NCI-H2029 (cell line): Measurements from ENCODE around the gene DYRK1A.
"Not testable (repeated sequence)": the region's sequence is repeated elsewhere in the genome, so short reads cannot be mapped to it uniquely, and the experiment has no call there.

ENCODE experiments used
- DNase-seq: peaks from one replicate; lab custom pipeline; 2025; lab: John Stamatoyannopoulos, UW

The DYRK1A gene

DNA sequence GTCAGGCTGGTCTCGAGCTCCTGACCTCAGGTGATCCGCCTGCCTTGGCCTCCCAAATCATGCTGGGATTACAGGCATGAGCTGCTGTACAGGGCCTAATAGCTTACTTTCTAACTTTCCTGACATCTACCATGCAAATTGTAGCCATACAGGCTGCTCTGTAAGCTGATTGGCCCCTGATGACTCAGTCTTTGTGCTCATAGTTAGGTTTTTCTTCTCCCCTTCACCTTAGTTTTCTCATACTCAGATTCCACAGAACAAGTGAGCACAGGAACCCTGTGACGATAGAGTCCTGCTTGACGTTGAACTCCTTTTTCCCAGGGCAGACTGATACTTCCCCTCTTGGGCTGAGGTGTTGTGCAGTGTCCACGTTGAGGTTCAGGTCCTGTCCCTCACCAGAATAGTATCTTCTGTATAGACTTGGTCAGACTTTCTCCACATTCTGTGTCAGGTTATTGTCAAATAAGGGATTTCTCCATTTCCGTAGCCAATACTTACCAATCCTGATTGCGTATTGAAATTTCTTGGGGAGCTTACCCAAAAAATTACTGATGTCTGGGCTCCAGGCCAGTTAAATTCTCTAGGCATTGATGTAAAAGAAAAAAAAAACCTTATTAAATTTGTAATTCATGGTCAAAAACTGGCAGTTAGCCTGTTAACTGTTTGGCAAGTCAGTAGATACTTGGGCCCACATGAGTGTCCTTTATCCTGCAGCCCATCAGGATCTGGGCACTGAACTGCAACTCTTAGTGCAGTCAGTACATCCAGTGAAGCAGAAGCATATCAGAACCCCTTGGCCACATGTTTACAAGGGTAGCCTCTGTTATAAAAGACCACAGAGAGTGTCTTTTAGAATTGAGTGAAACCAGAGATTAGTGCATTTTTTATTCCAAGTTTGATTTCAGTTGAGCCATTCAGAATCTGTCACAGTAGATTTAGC, 118.2 kb downstream of the DYRK1A start:
- no peak for DNase-seq

DNA sequence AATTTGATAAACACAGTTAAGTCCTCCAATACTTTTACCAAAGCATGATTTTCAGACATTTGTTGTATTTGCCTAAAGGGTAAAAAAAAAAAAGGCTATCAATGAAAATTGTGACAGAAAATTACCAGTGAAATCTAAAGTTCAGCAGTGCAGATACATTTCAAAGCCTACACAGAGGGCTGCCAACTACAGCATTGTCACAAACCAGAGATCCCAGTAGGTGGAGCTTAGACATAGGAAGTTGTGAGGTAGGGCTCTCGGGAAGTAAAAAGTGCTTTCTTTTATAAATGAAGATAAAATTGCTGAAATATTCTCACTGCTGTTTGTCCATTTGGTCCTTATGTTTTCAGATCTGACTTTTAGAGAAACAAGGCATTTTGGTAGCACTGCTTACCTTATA, 123.0 kb downstream of the DYRK1A start:
- no peak for DNase-seq

DNA sequence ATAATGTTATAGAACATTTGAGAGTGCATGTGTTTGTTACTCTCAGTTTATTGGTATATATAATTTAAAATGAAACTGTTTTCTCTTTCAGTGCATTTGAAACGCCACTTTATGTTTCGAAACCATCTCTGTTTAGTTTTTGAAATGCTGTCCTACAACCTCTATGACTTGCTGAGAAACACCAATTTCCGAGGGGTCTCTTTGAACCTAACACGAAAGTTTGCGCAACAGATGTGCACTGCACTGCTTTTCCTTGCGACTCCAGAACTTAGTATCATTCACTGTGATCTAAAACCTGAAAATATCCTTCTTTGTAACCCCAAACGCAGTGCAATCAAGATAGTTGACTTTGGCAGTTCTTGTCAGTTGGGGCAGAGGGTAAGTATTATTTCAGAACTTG, 123.5 kb downstream of the DYRK1A start:
- no peak for DNase-seq

DNA sequence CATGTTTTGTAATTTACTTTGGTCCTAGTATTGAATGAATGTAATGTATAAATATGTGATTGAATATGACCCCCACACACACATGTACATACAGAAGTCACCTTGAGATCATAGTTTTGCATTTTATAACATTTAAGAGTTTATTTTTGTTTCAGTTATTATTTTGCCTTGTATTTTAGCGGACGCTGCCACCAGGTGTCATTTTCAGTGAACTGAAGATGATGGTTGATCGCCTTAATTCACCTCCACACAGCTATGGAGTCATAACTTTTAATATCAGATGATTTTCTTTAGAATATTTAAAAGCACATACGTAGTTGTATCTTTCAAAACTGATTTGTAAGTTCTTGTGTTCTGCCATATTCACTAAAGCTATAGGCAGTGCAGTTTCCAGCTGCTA, 130.4 kb downstream of the DYRK1A start:
- DNase-seq: no peak

DNA sequence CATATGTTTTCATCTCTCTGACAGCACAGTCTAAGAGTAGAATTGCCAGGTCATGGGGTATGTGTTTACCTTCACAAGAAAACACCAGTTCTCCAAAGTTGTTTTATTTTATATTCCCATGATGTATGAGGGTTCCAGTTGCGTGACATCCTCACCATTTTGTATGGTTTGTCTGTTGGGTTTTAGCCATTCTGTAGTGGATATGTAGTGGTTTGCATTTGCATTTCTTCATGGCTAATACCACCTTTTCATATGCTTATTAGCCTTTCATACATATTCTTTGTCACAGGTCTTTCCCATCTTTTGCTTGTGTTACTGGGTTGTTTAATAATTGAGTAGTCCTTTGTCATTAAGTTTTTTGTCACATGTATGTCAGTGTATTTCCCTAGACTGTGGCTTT, 132.1 kb downstream of the DYRK1A start:
- no peak for DNase-seq

DNA sequence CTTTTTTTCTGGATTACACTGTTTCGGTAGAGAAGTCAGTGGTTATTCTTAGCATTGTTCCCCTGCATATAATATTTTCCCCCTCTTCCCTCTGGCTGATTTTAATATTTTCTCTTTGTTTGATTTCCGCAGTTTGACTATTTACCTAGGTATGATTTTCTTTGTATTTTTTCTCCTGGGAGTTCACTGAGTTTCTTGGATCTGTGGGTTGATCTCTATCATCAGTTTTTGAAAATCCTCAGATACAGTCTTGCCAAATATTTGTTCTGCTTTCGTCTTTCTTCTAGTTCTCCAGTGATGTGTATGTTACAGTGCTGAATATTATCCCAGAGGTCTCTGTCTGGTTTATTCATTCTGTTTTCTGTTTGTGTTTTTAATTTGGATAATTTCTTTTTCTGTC, 136.4 kb downstream of the DYRK1A start:
- DNase-seq: no peak

DNA sequence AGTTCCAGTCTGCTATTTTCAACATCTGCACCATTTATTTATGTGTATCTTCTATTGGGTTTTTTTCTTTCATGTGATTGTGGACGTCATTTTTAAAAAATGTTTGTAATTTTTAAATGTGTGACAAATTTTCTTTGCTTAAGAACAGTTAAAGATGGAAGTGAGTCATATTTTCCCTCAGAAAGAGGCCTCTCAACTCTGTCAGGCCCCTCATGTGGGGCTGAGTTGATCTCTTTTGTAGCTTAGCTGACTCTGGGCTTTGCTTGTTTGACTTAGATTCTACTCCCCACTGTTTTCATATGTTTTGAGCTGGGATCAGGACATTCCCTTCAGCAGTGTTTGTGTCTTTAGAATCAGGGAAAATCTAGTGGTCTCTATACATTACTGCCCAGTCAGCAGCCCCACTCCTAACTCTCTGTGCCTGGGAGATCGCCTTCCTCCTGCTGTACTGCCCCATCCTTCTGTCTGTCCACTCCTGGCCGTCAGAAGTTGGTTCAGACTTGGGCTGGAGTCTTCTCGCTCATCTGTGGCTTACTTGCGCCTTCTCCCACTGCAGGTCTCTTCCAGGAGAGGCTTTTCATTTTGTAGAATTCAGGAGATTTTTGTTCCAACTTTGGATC, 137.4 kb downstream of the DYRK1A start:
- no peak for DNase-seq

DNA sequence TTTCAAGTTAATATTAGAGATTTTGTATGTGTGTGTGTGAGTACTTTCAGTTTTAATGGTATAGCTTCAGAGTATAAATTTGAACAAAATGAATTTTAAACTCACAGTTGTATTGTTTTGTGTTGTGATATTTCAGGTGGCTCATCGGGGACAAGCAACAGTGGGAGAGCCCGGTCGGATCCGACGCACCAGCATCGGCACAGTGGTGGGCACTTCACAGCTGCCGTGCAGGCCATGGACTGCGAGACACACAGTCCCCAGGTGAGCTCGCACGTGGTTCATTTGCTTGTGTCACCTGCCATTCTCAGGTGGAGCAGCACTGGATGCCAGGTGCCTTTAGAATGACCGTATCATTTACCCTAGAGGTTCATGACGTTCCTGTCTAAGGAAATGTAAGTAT, 139.4 kb downstream of the DYRK1A start:
- no peak for DNase-seq

DNA sequence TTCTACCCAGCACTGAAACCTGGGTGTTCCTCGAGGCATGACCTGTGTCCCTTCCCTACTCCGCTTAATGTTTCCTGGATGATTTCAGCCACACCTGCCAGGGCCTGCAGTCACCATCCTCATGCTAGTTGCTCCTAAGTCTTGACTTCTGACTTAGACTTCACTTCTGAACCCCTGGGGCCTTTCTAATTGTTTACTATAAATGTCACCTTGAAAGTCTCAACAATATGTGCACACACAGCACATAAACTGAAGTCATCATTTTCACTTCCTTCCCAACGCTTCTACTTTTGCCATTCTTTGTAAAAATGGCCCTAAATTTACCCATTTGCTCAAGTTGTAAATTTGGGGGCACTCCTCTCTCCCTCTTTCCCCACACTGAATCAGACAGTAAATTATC, 141.1 kb downstream of the DYRK1A start:
- no peak for DNase-seq

DNA sequence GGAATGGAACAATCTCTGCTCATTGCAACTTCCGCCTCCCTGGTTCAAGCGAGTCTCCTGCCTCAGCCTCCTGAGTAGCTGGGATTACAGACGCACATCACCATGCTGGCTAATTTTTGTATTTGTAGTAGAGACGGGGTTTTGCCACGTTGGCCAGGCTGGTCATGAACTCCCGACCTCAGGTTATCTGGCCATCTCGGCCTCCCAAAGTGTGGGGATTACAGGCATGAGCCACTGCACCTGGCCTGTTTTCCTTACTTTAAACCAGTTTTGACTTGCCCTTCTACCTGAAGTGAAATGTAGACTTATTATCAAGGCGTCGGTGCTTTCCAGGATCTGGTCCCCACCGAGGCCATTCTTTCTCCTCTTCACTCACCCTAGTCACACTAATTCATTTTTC, 141.8 kb downstream of the DYRK1A start:
- no peak for DNase-seq

DNA sequence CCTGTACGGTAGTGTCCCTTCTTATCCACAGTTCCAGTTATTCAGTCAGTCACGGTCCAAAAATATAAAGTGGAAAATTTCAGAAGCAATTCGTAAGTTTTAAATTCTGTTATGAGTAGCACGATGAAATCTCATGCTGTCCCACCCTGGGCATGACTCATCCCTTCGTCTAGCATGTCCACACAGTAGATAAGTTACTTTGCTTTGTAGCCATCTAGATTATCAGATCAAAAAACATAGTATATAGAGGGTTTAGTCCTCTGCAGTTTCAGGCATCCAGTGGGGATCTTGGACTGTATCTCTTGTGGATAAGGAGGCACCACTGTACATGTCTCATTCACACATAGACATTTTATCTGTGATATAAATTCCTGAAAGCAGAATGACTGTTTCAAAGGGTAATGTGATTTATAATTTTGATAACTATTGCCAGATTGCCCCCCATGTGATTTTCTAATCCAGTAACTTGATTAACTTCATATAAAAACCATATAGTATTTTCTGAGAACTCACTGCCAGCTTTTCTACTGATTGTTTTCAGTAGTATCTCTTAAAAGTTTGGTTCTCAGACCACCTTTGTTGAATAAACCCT, 143.3 kb downstream of the DYRK1A start:
- DNase-seq: no peak

DNA sequence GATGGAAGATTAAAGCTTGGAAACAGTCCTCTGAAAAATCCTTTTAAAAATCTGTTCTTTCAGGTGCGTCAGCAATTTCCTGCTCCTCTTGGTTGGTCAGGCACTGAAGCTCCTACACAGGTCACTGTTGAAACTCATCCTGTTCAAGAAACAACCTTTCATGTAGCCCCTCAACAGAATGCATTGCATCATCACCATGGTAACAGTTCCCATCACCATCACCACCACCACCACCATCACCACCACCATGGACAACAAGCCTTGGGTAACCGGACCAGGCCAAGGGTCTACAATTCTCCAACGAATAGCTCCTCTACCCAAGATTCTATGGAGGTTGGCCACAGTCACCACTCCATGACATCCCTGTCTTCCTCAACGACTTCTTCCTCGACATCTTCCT, 145.3 kb downstream of the DYRK1A start:
- DNase-seq: no peak

DNA sequence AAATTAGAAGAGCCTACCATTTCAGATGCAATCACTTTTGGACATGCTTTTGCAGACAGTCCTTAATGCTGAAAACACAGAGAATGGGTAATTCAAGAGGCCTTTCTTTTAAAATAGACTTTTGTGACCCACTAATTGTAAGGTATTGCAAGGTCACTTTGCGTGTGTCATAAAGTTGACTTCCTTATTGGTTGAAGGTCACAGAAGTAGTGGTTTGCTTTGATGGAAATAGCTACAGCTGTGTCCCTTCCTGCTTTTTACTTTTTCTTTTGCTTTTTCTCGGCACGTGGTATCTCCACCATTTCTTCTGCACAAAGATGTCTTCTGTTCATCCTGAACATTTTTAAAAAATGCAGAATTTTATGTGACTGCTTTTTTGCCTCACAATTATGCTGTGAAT, 146.8 kb downstream of the DYRK1A start:
- no peak for DNase-seq

DNA sequence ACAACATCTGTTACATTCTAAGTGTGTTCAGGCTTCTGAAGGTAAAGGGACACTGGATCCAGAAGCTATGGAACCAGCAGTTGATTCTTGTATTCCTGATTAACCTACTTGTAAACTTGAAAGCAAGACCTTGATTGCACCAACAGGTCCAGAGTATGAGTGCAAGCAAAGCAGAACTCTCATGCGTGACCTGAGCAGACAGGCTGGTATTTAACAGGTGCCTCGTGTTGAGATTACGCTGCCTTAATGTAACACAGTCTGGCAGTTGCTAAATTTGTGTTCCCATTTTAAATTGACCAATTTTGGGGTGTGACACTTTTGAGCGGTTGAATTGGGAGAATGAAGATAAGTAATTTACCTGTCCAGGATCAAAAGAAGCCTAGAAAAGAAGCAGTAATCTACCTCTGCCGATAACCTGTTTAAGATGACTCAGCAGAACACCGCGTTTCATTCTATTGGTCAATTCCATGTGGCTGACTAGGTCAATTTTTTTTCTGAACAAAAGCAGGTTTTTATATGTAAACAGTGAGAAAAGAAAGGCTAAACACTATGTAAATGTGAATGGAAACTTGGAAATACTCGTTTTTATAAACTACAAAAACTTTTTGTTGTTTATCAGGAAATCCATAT, 147.6 kb downstream of the DYRK1A start:
- DNase-seq: no peak

DNA sequence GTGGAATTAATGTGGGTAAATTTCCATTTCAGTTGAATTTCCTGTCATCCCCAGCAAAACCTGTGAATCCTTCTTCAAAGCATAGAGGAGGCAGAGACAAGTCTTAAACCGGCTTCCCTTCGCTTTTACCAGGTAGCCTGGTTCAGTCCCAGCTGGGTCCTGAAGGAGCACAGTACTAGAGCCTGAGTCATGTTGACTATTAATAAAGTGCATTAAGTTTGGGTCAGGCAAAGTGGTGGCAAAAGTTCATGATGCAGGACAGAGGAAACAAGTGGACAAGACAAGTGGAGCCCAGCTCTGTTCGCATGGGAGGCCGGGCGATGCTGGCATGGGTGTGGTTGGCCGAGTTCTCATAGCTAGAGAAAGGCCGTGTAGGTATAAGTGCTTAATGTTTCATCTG, 150.4 kb downstream of the DYRK1A start:
- no peak for DNase-seq

DNA sequence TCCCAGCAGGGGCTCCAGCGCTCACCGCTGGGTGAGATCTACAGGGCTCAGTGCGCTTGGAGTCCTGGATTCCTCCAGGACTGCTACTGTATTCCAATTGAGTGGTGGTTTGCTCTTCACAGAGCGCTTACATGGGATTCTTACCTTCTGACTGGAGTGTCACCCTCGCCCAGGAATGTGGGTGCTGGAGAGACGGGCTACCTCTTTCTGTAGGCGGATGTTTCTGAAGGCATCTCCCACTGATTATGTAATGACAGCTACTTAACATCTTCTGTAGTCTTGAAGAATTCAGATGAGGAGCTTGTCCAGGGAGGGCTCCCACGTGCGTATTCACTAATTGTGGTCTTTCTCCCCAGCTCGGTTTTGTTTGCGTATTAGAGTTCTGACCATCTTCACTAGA, 154.2 kb downstream of the DYRK1A start:
- no peak for DNase-seq

DNA sequence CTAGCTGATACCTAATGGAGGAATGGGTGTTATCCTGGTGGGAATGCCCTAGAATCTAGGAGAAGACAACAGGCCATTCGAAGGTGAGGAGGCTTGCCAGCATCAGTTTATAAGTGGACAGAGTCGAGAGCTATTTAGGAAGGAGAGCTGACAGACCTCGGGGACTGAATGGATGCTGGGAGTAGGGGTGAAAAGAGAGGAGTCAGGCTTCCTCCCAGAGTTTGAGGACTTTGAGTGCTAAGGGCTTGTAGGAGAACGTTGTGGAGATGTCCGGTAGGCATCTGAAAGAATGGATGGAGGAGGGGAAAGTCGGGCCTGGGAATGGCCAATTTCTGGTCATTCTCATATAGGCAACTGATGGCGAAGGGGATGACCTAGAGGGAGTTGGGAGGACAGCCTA, 155.1 kb downstream of the DYRK1A start:
- no peak for DNase-seq

DNA sequence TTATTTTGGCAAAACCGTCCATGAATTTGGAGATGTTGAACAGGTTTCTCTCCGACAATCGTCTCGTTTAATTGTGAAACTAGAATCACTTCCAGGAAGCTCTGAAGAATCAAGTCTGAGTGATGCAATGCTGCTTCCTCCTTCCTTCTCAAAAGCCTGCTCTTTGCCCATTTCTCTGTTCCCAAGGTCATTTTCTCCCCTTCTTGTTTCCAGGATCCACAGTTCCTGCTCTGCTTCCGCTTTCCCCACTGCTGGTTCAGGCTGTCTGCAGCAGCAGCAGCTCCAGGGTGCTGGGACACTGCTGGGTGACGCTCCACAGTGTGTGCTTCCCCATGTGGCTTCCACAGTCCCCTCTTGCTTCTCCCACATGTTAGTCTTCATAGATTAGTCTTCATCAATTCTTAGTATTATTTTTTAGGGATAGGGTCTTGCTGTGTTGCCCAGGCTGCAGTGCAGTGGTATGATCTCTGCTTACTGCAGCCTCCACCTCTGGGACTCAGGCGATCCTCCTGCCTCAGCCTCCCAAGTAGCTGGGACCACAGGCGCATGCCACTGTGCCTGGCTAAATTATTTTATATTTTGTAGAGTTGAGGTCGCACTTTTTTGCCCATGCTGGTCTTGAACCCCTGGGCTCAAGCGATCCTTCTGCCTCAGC, 156.2 kb downstream of the DYRK1A start:
- no peak for DNase-seq

DNA sequence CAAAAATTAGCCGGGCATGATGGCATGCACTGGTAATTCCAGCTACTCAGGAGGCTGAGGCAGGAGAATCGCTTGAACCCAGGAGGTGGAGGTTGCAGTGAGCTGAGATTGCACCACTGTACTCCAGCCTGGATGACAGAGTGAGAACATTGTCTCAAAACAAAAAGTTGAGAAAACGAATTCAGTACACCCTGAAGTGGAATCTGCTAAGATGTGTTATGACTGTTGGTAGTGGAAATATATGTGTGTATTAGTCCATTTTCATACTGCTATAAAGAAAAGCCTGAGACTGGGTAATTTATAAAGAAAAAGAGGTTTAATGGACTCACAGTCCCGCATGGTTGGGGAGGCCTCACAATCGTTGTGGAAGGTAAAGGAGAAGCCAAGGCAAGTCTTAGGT, 158.4 kb downstream of the DYRK1A start:
- DNase-seq: not testable (repeated sequence)

DNA sequence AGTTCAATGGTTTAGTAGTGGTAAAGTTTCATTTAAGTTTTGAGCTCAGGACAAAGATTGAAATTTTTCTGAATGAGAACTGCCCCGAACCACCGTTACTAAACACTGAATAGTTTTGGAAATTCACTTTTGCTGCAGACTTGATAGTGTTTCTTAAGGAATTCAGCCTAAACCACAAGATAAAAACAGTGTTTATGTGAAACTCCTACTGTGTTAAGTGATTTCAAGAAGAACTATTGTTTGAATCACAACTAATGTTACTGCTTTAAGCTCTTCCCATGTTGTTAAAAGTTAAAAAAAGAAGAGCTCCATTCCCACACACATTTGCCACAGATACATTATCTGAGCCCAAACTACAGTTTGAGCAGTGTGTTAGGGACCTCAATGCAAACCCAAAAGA, 159.2 kb downstream of the DYRK1A start:
- DNase-seq: no peak

DNA sequence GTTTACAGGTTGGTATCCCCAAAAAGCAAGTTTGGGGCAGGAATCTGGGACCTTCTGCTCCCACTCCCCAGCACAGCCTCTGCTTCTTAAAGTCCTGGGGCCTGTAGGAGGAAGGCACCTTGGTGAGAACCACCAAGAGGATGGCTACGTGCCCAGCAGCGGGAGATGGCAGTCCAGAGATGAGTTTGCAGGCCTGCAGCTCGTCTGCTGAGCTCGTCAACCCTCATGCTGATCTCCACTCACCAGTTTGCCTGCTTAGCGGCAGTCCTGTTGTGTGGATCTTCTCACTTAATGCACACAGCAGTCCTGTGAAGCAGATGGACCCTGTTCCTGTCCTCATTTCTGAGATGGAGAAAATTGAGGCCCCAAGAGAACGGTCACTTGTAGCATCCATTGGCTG, 160.5 kb downstream of the DYRK1A start:
- DNase-seq: no peak

DNA sequence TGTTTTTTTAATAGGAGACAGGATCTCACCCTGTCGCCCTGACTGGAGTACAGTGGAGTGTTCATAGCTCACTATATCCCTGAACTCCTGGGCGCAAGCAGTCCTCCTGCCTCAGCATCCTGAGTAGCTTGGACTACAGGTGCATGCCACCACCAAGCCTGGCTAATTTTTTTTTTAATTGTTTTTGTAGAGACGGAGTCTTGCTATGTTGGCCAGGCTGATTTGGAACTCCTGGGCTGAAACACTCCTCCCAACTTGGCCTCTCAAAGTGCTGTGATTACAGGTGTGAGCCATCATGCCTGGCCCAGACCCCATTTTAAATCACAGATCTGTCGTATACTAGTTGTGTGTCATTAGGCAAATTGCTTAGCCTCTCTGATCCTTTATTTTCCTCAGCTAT, 161.1 kb downstream of the DYRK1A start:
- DNase-seq: no peak
